ENCODE results near the gene SLCO2A1. TPM values are rescaled to one million over a fixed set of nuclear protein-coding genes. Genes with fewer than 3 reads are reported as not detected.
A peak's percentile ranks its signal among the peaks of the same experiment; 100 is the strongest.

The SLCO2A1 gene
- total RNA-seq, 2 donors from 2014 or later = 15.9 to 46.7 TPM

- TF ChIP-seq POLR2A (IDR thresholded peaks at IDR 0.05) (no peak), CTCF (IDR thresholded peaks at IDR 0.05) (no peak), POLR2AphosphoS5 (IDR thresholded peaks at IDR 0.05) (no peak)
- H3K27me3 ChIP-seq (replicated peaks; ENCODE audit: insufficient read depth) = no peaks in the 10 kb centered on the region
- H3K9me3 ChIP-seq = no peaks in the 10 kb centered on the region
- no peaks in the 10 kb centered on the region for H3K36me3 ChIP-seq
- intact Hi-C loops (cut with DNase I) = no loop called here
- DNase-seq (ENCODE audit: low spot score) = no peak
- peak overlapping the region; percentile 55 to 70 for H3K27ac ChIP-seq
- WGBS = 35% methylated on average over 23 of the region's 23 CpGs
- H3K4me3 ChIP-seq = peak overlapping the region; percentile 53 to 54
- H3K4me1 ChIP-seq (replicated peaks) = no peaks in the 10 kb centered on the region
These were observed 1.1 kb downstream of the SLCO2A1 start for GRCh38 chr3:134028486-134029255.

GRCh38 chr3:134027631-134028030, 2.1 kb downstream of the SLCO2A1 start:
- H3K36me3 ChIP-seq = no peaks in the 10 kb centered on the region
- no peaks in the 10 kb centered on the region for H3K27me3 ChIP-seq (replicated peaks; ENCODE audit: insufficient read depth)
- intact Hi-C loops (cut with DNase I) = no loop called here
- H3K9me3 ChIP-seq = no peaks in the 10 kb centered on the region
- peak overlapping the region in 1 of 2 donors; percentile 16 for H3K27ac ChIP-seq
- TF ChIP-seq POLR2AphosphoS5 (IDR thresholded peaks at IDR 0.05) (no peak), CTCF (IDR thresholded peaks at IDR 0.05) (no peak), POLR2A (IDR thresholded peaks at IDR 0.05) (no peak)
- H3K4me1 ChIP-seq (replicated peaks) = no peaks in the 10 kb centered on the region
- DNase-seq (ENCODE audit: low spot score) = no peak
- WGBS = 91% methylated on average over 2 of the region's 2 CpGs
- H3K4me3 ChIP-seq = peak overlapping the region in 1 of 2 donors; percentile 53

GRCh38 chr3:134020135-134020680, 9.5 kb downstream of the SLCO2A1 start:
- TF ChIP-seq POLR2AphosphoS5 (IDR thresholded peaks at IDR 0.05) (no peak), CTCF (IDR thresholded peaks at IDR 0.05) (no peak), POLR2A (IDR thresholded peaks at IDR 0.05) (no peak)
- H3K36me3 ChIP-seq = no peaks in the 10 kb centered on the region
- 95% methylated on average over 22 of the region's 22 CpGs for WGBS
- no peaks in the 10 kb centered on the region for H3K4me1 ChIP-seq (replicated peaks)
- intact Hi-C loops (cut with DNase I) = no loop called here
- H3K27ac ChIP-seq = no peak overlapping the region
- H3K4me3 ChIP-seq = no peak overlapping the region
- no peaks in the 10 kb centered on the region for H3K27me3 ChIP-seq (replicated peaks; ENCODE audit: insufficient read depth)
- no peaks in the 10 kb centered on the region for H3K9me3 ChIP-seq
- DNase-seq (ENCODE audit: low spot score) = no peak

- H3K27me3 ChIP-seq (replicated peaks; ENCODE audit: insufficient read depth) = no peaks in the 10 kb centered on the region
- intact Hi-C loops (cut with DNase I) = no loop called here
- 90% methylated on average over 1 of the region's 1 CpG for WGBS
- no peaks in the 10 kb centered on the region for H3K4me1 ChIP-seq (replicated peaks)
- H3K27ac ChIP-seq = no peak overlapping the region
- H3K36me3 ChIP-seq = no peaks in the 10 kb centered on the region
- no peak for TF ChIP-seq POLR2AphosphoS5 (IDR thresholded peaks at IDR 0.05)
- no peak for TF ChIP-seq CTCF (IDR thresholded peaks at IDR 0.05)
- no peak for TF ChIP-seq POLR2A (IDR thresholded peaks at IDR 0.05)
- H3K9me3 ChIP-seq = no peaks in the 10 kb centered on the region
- H3K4me3 ChIP-seq = no peak overlapping the region
- DNase-seq (ENCODE audit: low spot score) = no peak
These were observed 10.9 kb downstream of the SLCO2A1 start for GRCh38 chr3:134018850-134019249.

- no peaks in the 10 kb centered on the region for H3K9me3 ChIP-seq
- 77% methylated on average over 3 of the region's 3 CpGs for WGBS
- DNase-seq (ENCODE audit: low spot score) = no peak
- H3K27ac ChIP-seq = no peak overlapping the region
- H3K36me3 ChIP-seq = no peaks in the 10 kb centered on the region
- intact Hi-C loops (cut with DNase I) = no loop called here
- no peaks in the 10 kb centered on the region for H3K27me3 ChIP-seq (replicated peaks; ENCODE audit: insufficient read depth)
- TF ChIP-seq POLR2A (IDR thresholded peaks at IDR 0.05) (no peak), CTCF (IDR thresholded peaks at IDR 0.05) (no peak)
- no peaks in the 10 kb centered on the region for H3K4me1 ChIP-seq (replicated peaks)
- H3K4me3 ChIP-seq = no peak overlapping the region
These were observed 11.3 kb downstream of the SLCO2A1 start for GRCh38 chr3:134018406-134018805.
